Measurements from ENCODE around the gene DHX8. TPM values are rescaled to one million over a fixed set of nuclear protein-coding genes. Genes with fewer than 3 reads are reported as not detected.

Gene DHX8
- total RNA-seq (2021; fragmentation: NEBNext Ultra II Directional; extraction: Animal tissue kit (Norgen Biotek cat#: 25700)), result 10 to 100 TPM; 57.2 to 65.6 (median 61.7) TPM
- long read RNA-seq, full-length matches to known transcripts, result 4 of 25 reads
- long read RNA-seq, partial matches to known transcripts, result 6 of 25 reads
- long read RNA-seq, other reads (novel, unspliced or antisense), result 15 of 25 reads

- Mint-ChIP-seq H3K27me3 (ENCODE audit: insufficient read depth) (no peaks in the 10 kb centered on the region; the same call in 1 of the 2 replicates), H3K9me3 (peaks cover 3% of the 10 kb centered on the region; the same call in 1 of the 2 replicates), H3K27ac (peak within 1 kb of the TSS; percentile 99), H3K4me1 (ENCODE audit: low read depth) (peaks cover 30% of the 10 kb centered on the region), H3K4me3 (peak within 1 kb of the TSS; percentile 100), H3K36me3 (ENCODE audit: low read depth) (peaks cover 13% of the 10 kb centered on the region)
- peak; percentile 99 for DNase-seq
- peak; percentile 100 for TF ChIP-seq CTCF (IDR thresholded peaks at IDR 0.05)
These were observed at the start of gene DHX8 for GRCh38 chr17:43483674-43484551. TSS of gene DHX8 (plus strand) at chr17:43483975. CDS start at chr17:43484038, 63 bp downstream.

GRCh38 chr17:43434902-43435319, 48.9 kb upstream of the DHX8 start:
- Mint-ChIP-seq H3K9me3 (no peaks in the 10 kb centered on the region), H3K36me3 (ENCODE audit: low read depth) (no peaks in the 10 kb centered on the region), H3K4me3 (no peak overlapping the region), H3K27me3 (ENCODE audit: insufficient read depth) (peaks cover 2% of the 10 kb centered on the region), H3K4me1 (ENCODE audit: low read depth) (peaks cover 37% of the 10 kb centered on the region), H3K27ac (no peak overlapping the region)
- DNase-seq, result no peak
- TF ChIP-seq CTCF (IDR thresholded peaks at IDR 0.05), result no peak

- H3K27me3 Mint-ChIP-seq (ENCODE audit: insufficient read depth), result no peaks in the 10 kb centered on the region; the same call in 1 of the 2 replicates
- no peak overlapping the region for H3K4me3 Mint-ChIP-seq
- peaks cover 29% of the 10 kb centered on the region for H3K4me1 Mint-ChIP-seq (ENCODE audit: low read depth)
- no peak for DNase-seq
- H3K9me3 Mint-ChIP-seq, result no peaks in the 10 kb centered on the region
- no peak for TF ChIP-seq CTCF (IDR thresholded peaks at IDR 0.05)
- H3K36me3 Mint-ChIP-seq (ENCODE audit: low read depth), result no peaks in the 10 kb centered on the region
- H3K27ac Mint-ChIP-seq, result no peak overlapping the region
These were observed 46.0 kb upstream of the DHX8 start for GRCh38 chr17:43437756-43438155.

- H3K27ac Mint-ChIP-seq, result no peak overlapping the region
- TF ChIP-seq CTCF (IDR thresholded peaks at IDR 0.05), result no peak
- no peaks in the 10 kb centered on the region for H3K9me3 Mint-ChIP-seq
- no peak overlapping the region for H3K4me3 Mint-ChIP-seq
- no peaks in the 10 kb centered on the region for H3K36me3 Mint-ChIP-seq (ENCODE audit: low read depth)
- H3K4me1 Mint-ChIP-seq (ENCODE audit: low read depth), result peaks cover 27% of the 10 kb centered on the region
- no peak for DNase-seq
- no peaks in the 10 kb centered on the region; the same call in 1 of the 2 replicates for H3K27me3 Mint-ChIP-seq (ENCODE audit: insufficient read depth)
These were observed 45.1 kb upstream of the DHX8 start for GRCh38 chr17:43438626-43439025.

- Mint-ChIP-seq H3K4me3 (no peak overlapping the region), H3K27ac (no peak overlapping the region)
- DNase-seq, result no peak
These were observed 44.7 kb upstream of the DHX8 start for GRCh38 chr17:43439041-43439440.

More at GRCh38 chr17:43439041-43439440, 44.7 kb upstream of the DHX8 start:
- H3K36me3 Mint-ChIP-seq (ENCODE audit: low read depth), result no peaks in the 10 kb centered on the region
- peaks cover 26% of the 10 kb centered on the region for H3K4me1 Mint-ChIP-seq (ENCODE audit: low read depth)
- H3K9me3 Mint-ChIP-seq, result no peaks in the 10 kb centered on the region
- no peaks in the 10 kb centered on the region; the same call in 1 of the 2 replicates for H3K27me3 Mint-ChIP-seq (ENCODE audit: insufficient read depth)
- TF ChIP-seq CTCF (IDR thresholded peaks at IDR 0.05), result no peak

Measured in HFFc6 (cell line).